Activated T-cell treated with anti-CD3 and anti-CD28 coated beads, Interleukin-2, amount 50 U/mL, for 4 hours (primary cell): ENCODE measurements around the gene ALOXE3. TPM values are rescaled to one million over a fixed set of nuclear protein-coding genes. Genes with fewer than 3 reads are reported as not detected.

ENCODE experiments used
- ATAC-seq, 2 donors: fragments of 200-7000 bp; cut with Tn5 transposase; one replicate each; pipeline ENCODE4 v1.10.0; 2021
- DNase-seq: peaks from one replicate; pipeline ENCODE4 v3.0.0-alpha.2; 2020
- H3K27me3 Mint-ChIP-seq: one replicate; pipeline ENCODE4 v1.8.0; 2021; ENCODE audit warnings: low read depth, mixed read lengths
- H3K36me3 Mint-ChIP-seq: one replicate; pipeline ENCODE4 v1.8.0; 2022; ENCODE audit warnings: mixed read lengths; ENCODE audit not compliant: insufficient read depth
- H3K4me1 Mint-ChIP-seq: one replicate; pipeline ENCODE4 v1.8.0; 2021; ENCODE audit warnings: low read depth, mixed read lengths
- H3K4me3 Mint-ChIP-seq: one replicate; pipeline ENCODE4 v1.8.0; 2021; ENCODE audit warnings: mild to moderate bottlenecking, moderate library complexity, mixed read lengths
- H3K9me3 Mint-ChIP-seq: one replicate; pipeline ENCODE4 v1.8.0; 2021; ENCODE audit warnings: mixed read lengths
- total RNA-seq, 3 donors: library from RNA; stranded (reverse); gene quantifications; one replicate each; pipeline ENCODE4 v1.2.1, GENCODE V29; 2021

The ALOXE3 gene
- total RNA-seq, 3 donors from 2014 or later, result not detected

DNA sequence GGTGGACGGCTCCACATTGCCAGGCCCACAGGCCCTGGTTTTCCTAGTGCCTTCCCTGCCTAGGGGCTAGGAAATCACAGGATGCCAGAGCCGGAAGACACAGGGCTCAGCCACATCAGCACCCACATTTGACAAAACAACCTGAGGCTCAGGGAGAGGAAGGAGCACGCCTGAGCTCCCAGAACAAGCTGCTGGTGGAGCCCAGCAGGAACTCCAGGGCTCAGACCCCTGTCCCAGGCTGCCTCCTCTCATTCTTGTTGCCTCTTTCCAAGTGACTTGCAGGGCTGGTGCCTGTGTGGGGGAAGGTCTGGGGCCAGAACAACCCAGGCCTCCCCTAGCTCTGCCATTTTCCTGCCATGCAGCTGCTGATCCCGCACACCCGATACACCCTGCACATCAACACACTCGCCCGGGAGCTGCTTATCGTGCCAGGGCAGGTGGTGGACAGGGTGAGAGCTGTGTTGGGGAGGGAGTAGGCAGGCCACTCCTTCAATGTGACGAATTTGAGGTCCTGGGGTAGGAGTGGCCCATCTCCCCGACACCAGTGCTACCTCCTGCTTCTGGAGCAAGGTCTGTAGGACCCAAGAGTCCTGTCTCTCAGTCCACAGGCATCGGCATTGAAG is 71.9 kb downstream of the ALOXE3 start:
- ATAC-seq (no peak), DNase-seq (no peak)
- Mint-ChIP-seq H3K9me3 (no peaks in the 10 kb centered on the region), H3K4me1 (no peaks in the 10 kb centered on the region), H3K27me3 (peaks cover 3% of the 10 kb centered on the region), H3K36me3 (no peaks in the 10 kb centered on the region), H3K4me3 (no peak overlapping the region)

Other genes starting within 250 kb of the ALOXE3 start
- 100 to 1,000 TPM; 117 to 127 (median 123) TPM for gene CHD3, start 229.7 kb downstream of the ALOXE3 start, total RNA-seq
- gene RNF227, start 202.2 kb downstream of the ALOXE3 start, total RNA-seq, result 1 to 10 TPM; 4.7 to 5.5 (median 5.0) TPM
- 10 to 100 TPM; 10.3 to 11.5 (median 11.4) TPM for gene KCNAB3, start 188.7 kb downstream of the ALOXE3 start, total RNA-seq
- 100 to 1,000 TPM; 123 to 134 (median 124) TPM for gene TRAPPC1, start 186.6 kb downstream of the ALOXE3 start, total RNA-seq
- gene CNTROB, start 186.3 kb downstream of the ALOXE3 start, total RNA-seq, result 10 to 100 TPM; 31.8 to 37.1 (median 34.6) TPM
- under 1 TPM in 1 of 3 donors, not detected in 2; 0.46 TPM for gene GUCY2D, start 115.9 kb downstream of the ALOXE3 start, total RNA-seq
- under 1 TPM in 1 of 3 donors, not detected in 2; 0.14 TPM for gene ALOX15B, start 79.5 kb downstream of the ALOXE3 start, total RNA-seq
- 1 to 10 TPM in 1 of 3 donors, under 1 TPM in 2; 0.81 to 1.6 (median 0.95) TPM for gene ALOX12B, start 30.8 kb downstream of the ALOXE3 start, total RNA-seq
- 1 to 10 TPM; 1.2 to 1.7 (median 1.4) TPM for gene HES7, start 5.6 kb upstream of the ALOXE3 start, total RNA-seq
- gene PER1, start 33.9 kb upstream of the ALOXE3 start, total RNA-seq, result 10 to 100 TPM; 30.4 to 36.9 (median 36.7) TPM
- 10 to 100 TPM; 49.6 to 67.5 (median 59.7) TPM for gene VAMP2, start 44.4 kb upstream of the ALOXE3 start, total RNA-seq
- 10 to 100 TPM; 11.9 to 18.6 (median 18.1) TPM for gene TMEM107, start 57.9 kb upstream of the ALOXE3 start, total RNA-seq
- 1 to 10 TPM; 5.0 to 5.6 (median 5.2) TPM for gene BORCS6, start 71.7 kb upstream of the ALOXE3 start, total RNA-seq
- gene AURKB, start 92.1 kb upstream of the ALOXE3 start, total RNA-seq, result 1 to 10 TPM; 6.2 to 6.7 (median 6.7) TPM
- 10 to 100 TPM; 51.2 to 56.7 (median 53.9) TPM for gene CTC1, start 129.5 kb upstream of the ALOXE3 start, total RNA-seq
- gene PFAS, start 130.8 kb upstream of the ALOXE3 start, total RNA-seq, result 100 to 1,000 TPM; 222 to 271 (median 254) TPM
- 10 to 100 TPM; 66.3 to 69.8 (median 67.6) TPM for gene RANGRF, start 170.2 kb upstream of the ALOXE3 start, total RNA-seq
- 1 to 10 TPM; 1.7 to 1.9 (median 1.7) TPM for gene SLC25A35, start 176.9 kb upstream of the ALOXE3 start, total RNA-seq
- not detected for gene ARHGEF15, start 191.7 kb upstream of the ALOXE3 start, total RNA-seq
- not detected for gene ODF4, start 221.3 kb upstream of the ALOXE3 start, total RNA-seq